Vagina (tissue), 2 donors: Measurements from ENCODE around the gene KCTD13.

ENCODE experiments used
- CTCF ChIP-seq, 3 experiments: fragments of 450-650 bp in 2 of 3; fragments of 200-600 bp in 1 of 3; sonication (generic) in 1 of 3; IDR thresholded peaks; one replicate each; pipeline ENCODE4 v1.5.1; 2017 to 2019; ENCODE audit warnings: antibody characterized with exemption in 3 of 3, mild to moderate bottlenecking in 2 of 3, moderate library complexity in 2 of 3
- POLR2A ChIP-seq, 2 donors: fragments of 450-650 bp; IDR thresholded peaks; one replicate each; pipeline ENCODE4 v1.6.1; 2017; ENCODE audit warnings: antibody characterized with exemption in 2 of 2, mild to moderate bottlenecking in 2 of 2, moderate library complexity in 2 of 2
- POLR2AphosphoS5 ChIP-seq, 2 donors: sonication (generic); formaldehyde crosslinking; IDR thresholded peaks; one replicate each; pipeline ENCODE4 v1.9.0; 2017; ENCODE audit warnings: antibody characterized with exemption in 2 of 2, mild to moderate bottlenecking in 2 of 2, low read depth in 1 of 2; ENCODE audit not compliant: insufficient read depth in 1 of 2

GRCh38 chr16:29911676-29912010, 14.4 kb downstream of the KCTD13 start:
- TF ChIP-seq POLR2A (IDR thresholded peaks at IDR 0.05) (no peak), CTCF (IDR thresholded peaks at IDR 0.05) (no peak), POLR2AphosphoS5 (IDR thresholded peaks at IDR 0.05; ENCODE audit: insufficient read depth in 1 of 2, low read depth in 1 of 2) (no peak)
